ENCODE results near the gene CPA5.

The CPA5 gene

DNA sequence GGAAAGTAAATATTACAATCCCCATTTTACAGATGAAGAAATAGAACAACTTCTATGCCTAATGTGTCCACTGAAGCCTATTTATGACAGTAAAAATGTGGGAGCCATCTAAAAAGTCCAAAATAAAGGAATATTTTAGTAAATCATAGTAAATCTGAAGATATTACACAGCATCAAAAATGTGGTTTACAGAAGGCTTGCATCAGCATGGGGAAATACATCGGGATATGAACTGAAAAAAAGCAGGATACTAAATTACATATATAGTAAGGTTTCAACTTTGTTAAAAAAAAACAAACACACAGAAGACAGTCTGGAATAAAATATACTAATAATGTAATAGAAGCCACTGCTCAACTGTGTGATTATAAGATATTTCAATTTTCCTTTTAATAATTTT lies 56.5 kb downstream of the CPA5 start:
- no peak for DNase-seq

DNA sequence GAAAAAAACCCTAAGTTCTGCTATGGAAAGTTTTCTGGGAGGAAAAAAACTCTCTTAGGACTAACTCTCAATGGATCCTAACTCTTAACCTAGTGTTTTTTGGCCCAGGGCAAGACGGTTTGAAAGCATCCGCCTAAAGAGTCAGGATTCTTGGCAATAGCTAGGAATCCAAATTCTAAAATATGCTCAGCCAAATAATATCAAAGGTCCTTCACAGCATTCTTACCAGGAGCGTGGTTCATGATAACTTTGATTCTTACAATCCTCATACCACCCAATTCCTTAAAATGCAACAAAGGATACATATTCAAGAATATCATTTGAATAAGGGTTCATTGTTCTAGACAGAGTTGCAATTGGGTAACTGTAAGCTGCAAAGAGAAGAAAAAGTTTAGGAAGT lies 57.0 kb downstream of the CPA5 start:
- no peak for DNase-seq

GRCh38 chr7:130405003-130405402 lies 60.4 kb downstream of the CPA5 start:
- DNase-seq = no peak

DNA sequence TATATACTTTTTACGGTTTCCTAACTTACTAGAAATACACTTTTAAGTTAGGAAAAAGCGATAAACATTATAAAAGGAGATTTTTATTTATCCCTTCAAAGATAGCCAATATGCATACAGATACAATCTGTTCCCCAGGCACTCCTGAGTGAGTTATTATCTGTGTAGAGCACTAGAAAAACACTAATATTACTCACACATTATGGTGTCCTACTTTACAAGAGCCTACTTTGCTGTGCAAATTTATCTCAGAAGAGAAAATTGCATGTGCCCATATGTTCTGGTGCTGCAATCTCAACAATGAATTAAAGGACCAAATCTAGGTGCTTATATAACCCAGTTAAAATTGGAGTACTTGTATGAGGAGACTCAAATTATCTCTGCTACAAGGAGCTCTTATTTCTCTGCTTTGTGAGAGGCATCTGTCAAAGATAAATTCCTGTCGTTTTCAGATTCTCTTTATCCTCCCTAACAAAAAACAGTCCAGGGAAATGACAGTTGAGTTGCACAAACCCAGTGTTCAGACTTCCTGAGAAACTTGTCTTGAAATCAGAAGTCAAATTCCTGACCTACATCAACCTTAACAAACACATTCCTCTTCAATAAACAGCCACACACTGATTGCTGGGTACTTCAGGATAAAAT lies 64.6 kb downstream of the CPA5 start:
- no peak for DNase-seq

GRCh38 chr7:130409712-130410072 lies 65.1 kb downstream of the CPA5 start:
- DNase-seq = no peak

DNA sequence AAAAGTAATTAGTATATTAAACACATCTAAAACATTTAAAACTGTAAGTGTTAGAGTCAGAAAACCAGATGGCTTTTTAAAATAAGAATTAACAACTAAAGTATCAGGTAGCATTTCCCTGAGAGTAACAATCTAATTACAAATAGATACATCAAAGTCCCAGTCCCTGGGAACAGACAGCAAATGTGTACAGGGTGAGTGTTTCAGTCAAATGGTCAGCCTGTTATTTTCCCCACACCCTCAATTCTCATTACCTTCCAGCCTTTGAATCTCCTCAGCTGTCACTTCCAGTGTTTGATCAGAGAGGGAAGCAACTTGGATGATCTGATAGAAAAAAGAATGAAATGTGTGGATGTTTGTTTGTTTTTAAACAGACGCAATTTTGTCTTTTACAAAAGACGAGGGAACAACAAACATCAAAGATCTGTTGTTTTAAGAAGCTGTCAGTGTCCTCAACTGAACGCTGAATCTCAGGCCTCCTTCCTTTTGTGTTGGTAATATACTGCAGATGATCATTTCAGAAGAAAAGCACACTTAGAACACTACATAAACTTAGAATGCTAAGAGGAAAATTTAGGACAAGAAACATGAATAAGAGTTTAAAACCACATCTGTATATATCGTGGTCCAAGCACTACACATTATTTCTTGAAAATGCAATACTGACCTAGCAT lies 66.4 kb downstream of the CPA5 start:
- no peak for DNase-seq

- no peak for DNase-seq
Observed at GRCh38 chr7:130413201-130413600, 68.6 kb downstream of the CPA5 start.

- DNase-seq = no peak
Observed at GRCh38 chr7:130415006-130415405, 70.4 kb downstream of the CPA5 start.

DNA sequence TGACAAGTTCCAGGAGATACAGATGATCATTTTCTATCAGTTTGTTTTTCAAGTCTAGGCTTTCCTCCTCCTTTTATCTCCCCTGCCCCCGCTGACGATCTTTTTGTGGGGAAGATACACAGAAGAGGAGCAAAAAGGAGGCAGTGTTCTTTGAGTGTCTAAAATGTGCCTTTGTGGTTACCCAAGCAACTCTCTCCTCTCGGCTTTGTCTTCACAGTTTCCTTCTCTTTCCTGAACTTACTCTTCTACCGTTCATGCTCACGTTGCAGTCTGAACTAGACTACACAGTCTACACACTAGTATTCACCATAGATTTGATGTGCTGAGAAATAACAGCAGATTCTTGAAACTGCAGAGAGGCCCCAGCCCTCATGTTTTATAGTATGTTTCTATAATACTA lies 72.6 kb downstream of the CPA5 start:
- DNase-seq = no peak

DNA sequence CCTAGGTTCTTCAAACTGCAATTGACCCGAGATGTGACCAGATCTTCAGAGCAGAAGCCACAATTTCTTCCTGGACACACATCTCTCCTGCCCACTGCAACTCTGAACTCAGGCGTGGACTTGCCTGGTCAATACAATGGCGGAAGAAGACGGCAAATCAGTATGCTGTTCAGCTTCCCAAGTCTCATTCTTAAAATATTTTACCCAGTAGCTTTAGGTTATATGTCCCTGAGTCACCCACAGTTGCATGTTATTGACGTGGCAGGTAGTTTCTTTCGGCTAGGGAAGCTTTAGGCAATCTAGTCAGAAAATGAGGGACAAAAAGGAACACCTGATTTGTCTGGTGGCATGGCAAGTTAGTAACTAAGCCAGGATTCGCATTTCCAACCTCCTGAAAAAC lies 73.7 kb downstream of the CPA5 start:
- DNase-seq = no peak
